H1 (cell line): Measurements from ENCODE around the gene ABCA1.

Source experiments
- CREB1 ChIP-seq: IDR thresholded peaks from 2 replicates; pipeline ENCODE4 v1.6.1; 2012; ENCODE audit warnings: inconsistent platforms
- CTCF ChIP-seq, 3 experiments: IDR thresholded peaks; 1 replicate in 2 of 3; 2 replicates in 1 of 3; pipeline versions ENCODE4 v1.5.1 to v1.6.1; 2011; ENCODE audit warnings: low read length in 3 of 3, mild to moderate bottlenecking in 3 of 3, inconsistent platforms in 2 of 3, low read depth in 1 of 3, moderate library complexity in 1 of 3; ENCODE audit not compliant: insufficient read depth in 1 of 3; ENCODE audit errors: control extremely low read depth in 1 of 3
- HDAC2 ChIP-seq, 2 experiments: fragments of 300-600 bp in 1 of 2; sonication (generic) in 1 of 2; IDR thresholded peaks; 2 replicates each; pipeline ENCODE4 v1.6.1; 2011 to 2012; ENCODE audit warnings: low read depth in 2 of 2, low read length in 2 of 2, mild to moderate bottlenecking in 2 of 2, moderate library complexity in 2 of 2, borderline replicate concordance in 1 of 2, inconsistent platforms in 1 of 2
- JUND ChIP-seq: IDR thresholded peaks from 2 replicates; pipeline ENCODE4 v1.6.1; 2011; ENCODE audit warnings: mild to moderate bottlenecking, improper control_type of control experiment, low read length
- POLR2A ChIP-seq, 2 experiments: IDR thresholded peaks; 1 replicate in 1 of 2; 2 replicates in 1 of 2; pipeline ENCODE4 v1.6.1; 2011; ENCODE audit warnings: low read depth in 2 of 2, low read length in 2 of 2, mild to moderate bottlenecking in 2 of 2; ENCODE audit errors: control extremely low read depth in 1 of 2
- RFX5 ChIP-seq: IDR thresholded peaks from 2 replicates; pipeline ENCODE4 v1.6.1; 2011; ENCODE audit warnings: low read depth, low read length, improper control_type of control experiment, borderline replicate concordance
- SAP30 ChIP-seq: fragments of 300-600 bp; sonication (generic); IDR thresholded peaks from 2 replicates; pipeline ENCODE4 v1.7.1; 2012; ENCODE audit warnings: low read length, moderate library complexity, mild to moderate bottlenecking, inconsistent platforms; ENCODE audit not compliant: insufficient read depth, insufficient replicate concordance
- YY1 ChIP-seq: IDR thresholded peaks from 2 replicates; pipeline ENCODE4 v1.6.1; 2011; ENCODE audit warnings: low read depth, mild to moderate bottlenecking, low read length
- ZNF274 ChIP-seq: IDR thresholded peaks from 2 replicates; pipeline ENCODE4 v1.7.0; 2012; ENCODE audit warnings: low read length, borderline replicate concordance; ENCODE audit errors: extremely low read depth

GRCh38 chr9:104864675-104865104 is 63.3 kb downstream of the ABCA1 start:
- no peak for TF ChIP-seq CREB1
- TF ChIP-seq HDAC2 (IDR thresholded peaks at IDR 0.05; ENCODE audit: borderline replicate concordance in 1 of 2, low read depth in 2 of 2, low read length in 2 of 2): no peak
- TF ChIP-seq CTCF (IDR thresholded peaks at IDR 0.05; ENCODE audit: control extremely low read depth in 1 of 3, insufficient read depth in 1 of 3, low read depth in 1 of 3, low read length in 3 of 3): no peak
- no peak for TF ChIP-seq POLR2A (IDR thresholded peaks at IDR 0.05; ENCODE audit: control extremely low read depth in 1 of 2, low read depth in 2 of 2, low read length in 2 of 2)
- TF ChIP-seq YY1: no peak
- TF ChIP-seq RFX5: no peak
- no peak for TF ChIP-seq SAP30
- TF ChIP-seq ZNF274: no peak
- TF ChIP-seq JUND: no peak
